Measurements from ENCODE around the gene ALG8. TPM values are rescaled to one million over a fixed set of nuclear protein-coding genes. Genes with fewer than 3 reads are reported as not detected.

Gene ALG8
- total and polyA plus RNA-seq, 2 experiments from 2014 or later: 94.3 to 130 TPM

GRCh38 chr11:78168539-78169477 is 29.4 kb upstream of the ALG8 start (continued):
- TF ChIP-seq ZNF462 (CRISPR knock-in tag; IDR thresholded peaks at IDR 0.05) (no peak), EZH2phosphoT487 (IDR thresholded peaks at IDR 0.05; ENCODE audit: unreplicated experiment) (no peak), ZNF114 (CRISPR knock-in tag; IDR thresholded peaks at IDR 0.05) (no peak), CREB1 (CRISPR knock-in tag; IDR thresholded peaks at IDR 0.05; ENCODE audit: low read depth) (no peak), ZNF331 (CRISPR knock-in tag; IDR thresholded peaks at IDR 0.05; ENCODE audit: low read depth) (no peak), REST (IDR thresholded peaks at IDR 0.05; ENCODE audit: unreplicated experiment) (no peak), EZH2 (IDR thresholded peaks at IDR 0.05; ENCODE audit: low read depth, unreplicated experiment) (no peak)

Data from GM23338 (cell line).